Nephron progenitor cell (in vitro differentiated cells): Measurements from ENCODE around the gene TMPRSS13.

Experiments used
- DNase-seq: peaks from one replicate; pipeline ENCODE4 v3.0.0; 2021
- H3K27ac Mint-ChIP-seq: 2 replicates; pipeline ENCODE4 v1.8.0; 2021; ENCODE audit warnings: mild to moderate bottlenecking, moderate library complexity, mixed read lengths
- H3K27me3 Mint-ChIP-seq: 2 replicates; pipeline ENCODE4 v1.8.0; 2021; ENCODE audit warnings: mild to moderate bottlenecking, low read depth, mixed read lengths; ENCODE audit not compliant: poor library complexity
- H3K36me3 Mint-ChIP-seq: 2 replicates; pipeline ENCODE4 v1.8.0; 2021; ENCODE audit warnings: low read depth, mixed read lengths
- H3K4me1 Mint-ChIP-seq: 2 replicates; pipeline ENCODE4 v1.8.0; 2021; ENCODE audit warnings: mixed read lengths
- H3K4me3 Mint-ChIP-seq: 2 replicates; pipeline ENCODE4 v1.8.0; 2021; ENCODE audit warnings: mild to moderate bottlenecking, moderate library complexity, mixed read lengths
- H3K9me3 Mint-ChIP-seq: 2 replicates; pipeline ENCODE4 v1.8.0; 2021; ENCODE audit warnings: mild to moderate bottlenecking, moderate library complexity, mixed read lengths
- TF ChIP-seq, protein P1 (sequence below): fragments of 200-600 bp; sonication (generic); IDR thresholded peaks from 2 replicates; pipeline ENCODE4 v1.5.0; 2021; ENCODE audit warnings: antibody characterized with exemption

TMPRSS13 gene

DNA sequence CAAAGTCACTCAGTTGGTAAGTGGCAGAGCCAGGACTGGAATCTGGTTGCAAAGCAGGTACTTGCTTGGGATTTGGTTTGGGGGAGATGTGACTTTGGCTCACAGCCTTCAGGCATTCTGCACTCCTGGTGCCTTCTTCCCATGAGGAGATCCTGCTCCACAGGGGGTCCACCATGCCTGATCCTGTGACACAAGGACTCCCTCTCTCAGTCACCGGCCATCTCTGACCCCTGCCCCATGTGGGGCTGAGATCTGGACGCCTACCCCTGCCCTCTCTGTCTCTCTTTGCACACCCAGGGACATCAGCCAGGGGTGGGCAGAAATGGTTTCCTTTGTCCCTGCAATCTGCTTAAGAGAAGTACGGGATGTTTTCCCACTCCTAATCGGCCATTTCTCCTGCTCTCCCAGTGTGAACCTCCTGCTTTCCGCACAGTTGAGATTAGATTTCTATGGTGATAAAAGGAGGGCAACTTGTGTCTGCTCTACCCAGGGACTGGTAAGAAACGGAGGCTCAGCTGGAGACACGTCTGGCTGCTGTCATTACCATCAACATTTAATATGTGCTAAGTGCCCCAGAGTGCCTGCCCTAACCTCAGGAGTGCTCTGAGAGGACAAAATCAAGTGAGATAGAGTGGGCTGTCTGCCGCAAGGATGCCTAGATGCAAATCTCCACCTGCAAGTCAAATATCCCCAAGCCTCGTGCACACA, 41.6 kb downstream of the TMPRSS13 start:
- H3K4me3 Mint-ChIP-seq = no peak overlapping the region
- H3K36me3 Mint-ChIP-seq = no peaks in the 10 kb centered on the region
- DNase-seq = no peak

DNA sequence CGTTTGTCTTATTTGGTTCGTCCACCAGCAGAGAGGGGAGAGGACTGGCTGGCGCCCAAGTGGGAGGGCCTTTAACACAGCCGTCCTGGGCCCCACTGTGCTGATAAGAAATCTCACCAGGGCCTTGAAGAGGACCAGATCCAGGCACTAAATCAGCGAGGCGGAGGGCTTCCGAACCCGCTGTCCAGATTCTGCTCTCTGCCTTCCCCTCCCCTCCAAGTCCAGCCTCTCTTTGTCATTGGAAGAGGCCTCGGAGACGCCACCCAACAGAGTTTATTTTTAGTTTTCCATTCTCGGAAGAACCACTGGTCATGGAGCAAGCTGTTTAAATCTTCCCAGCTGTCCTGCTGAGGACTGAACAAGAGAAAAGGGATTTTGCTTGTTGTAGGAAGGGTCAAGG, 43.4 kb downstream of the TMPRSS13 start:
- no peak for DNase-seq
- no peaks in the 10 kb centered on the region for H3K36me3 Mint-ChIP-seq
- peaks cover 4% of the 10 kb centered on the region for H3K9me3 Mint-ChIP-seq
- H3K4me1 Mint-ChIP-seq = peaks cover 42% of the 10 kb centered on the region
- TF ChIP-seq, protein P1, sequence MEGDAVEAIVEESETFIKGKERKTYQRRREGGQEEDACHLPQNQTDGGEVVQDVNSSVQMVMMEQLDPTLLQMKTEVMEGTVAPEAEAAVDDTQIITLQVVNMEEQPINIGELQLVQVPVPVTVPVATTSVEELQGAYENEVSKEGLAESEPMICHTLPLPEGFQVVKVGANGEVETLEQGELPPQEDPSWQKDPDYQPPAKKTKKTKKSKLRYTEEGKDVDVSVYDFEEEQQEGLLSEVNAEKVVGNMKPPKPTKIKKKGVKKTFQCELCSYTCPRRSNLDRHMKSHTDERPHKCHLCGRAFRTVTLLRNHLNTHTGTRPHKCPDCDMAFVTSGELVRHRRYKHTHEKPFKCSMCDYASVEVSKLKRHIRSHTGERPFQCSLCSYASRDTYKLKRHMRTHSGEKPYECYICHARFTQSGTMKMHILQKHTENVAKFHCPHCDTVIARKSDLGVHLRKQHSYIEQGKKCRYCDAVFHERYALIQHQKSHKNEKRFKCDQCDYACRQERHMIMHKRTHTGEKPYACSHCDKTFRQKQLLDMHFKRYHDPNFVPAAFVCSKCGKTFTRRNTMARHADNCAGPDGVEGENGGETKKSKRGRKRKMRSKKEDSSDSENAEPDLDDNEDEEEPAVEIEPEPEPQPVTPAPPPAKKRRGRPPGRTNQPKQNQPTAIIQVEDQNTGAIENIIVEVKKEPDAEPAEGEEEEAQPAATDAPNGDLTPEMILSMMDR = no peak
- no peak overlapping the region for H3K27ac Mint-ChIP-seq
- peaks cover 37% of the 10 kb centered on the region for H3K27me3 Mint-ChIP-seq
- no peak overlapping the region for H3K4me3 Mint-ChIP-seq

More for the DNA sequence above, 41.6 kb downstream of the TMPRSS13 start:
- TF ChIP-seq, protein P1 = no peak
- H3K27me3 Mint-ChIP-seq = peaks cover 20% of the 10 kb centered on the region
- H3K27ac Mint-ChIP-seq = no peak overlapping the region
- peaks cover 39% of the 10 kb centered on the region for H3K4me1 Mint-ChIP-seq
- peaks cover 4% of the 10 kb centered on the region for H3K9me3 Mint-ChIP-seq

DNA sequence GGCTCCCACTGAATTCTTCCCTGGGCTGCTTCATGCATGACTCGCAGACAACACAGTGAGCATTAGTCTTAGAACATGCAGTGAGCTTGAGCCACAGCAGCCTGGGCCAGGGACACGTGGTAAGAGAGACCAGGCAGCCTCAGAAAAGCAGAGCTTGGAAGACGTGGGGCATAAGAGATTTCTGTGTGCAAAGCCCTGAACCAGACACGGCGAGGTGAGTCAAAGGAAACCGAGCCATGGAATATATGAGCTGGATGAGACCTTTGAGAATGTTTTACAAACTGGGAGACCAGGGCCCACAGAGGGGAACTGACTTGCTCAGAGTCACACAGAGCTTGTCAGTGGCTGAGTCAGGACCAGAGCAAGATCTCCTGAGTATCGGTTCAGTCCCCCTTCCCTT, 44.2 kb downstream of the TMPRSS13 start:
- H3K36me3 Mint-ChIP-seq = no peaks in the 10 kb centered on the region
- H3K4me3 Mint-ChIP-seq = no peak overlapping the region
- H3K27ac Mint-ChIP-seq = no peak overlapping the region
- H3K27me3 Mint-ChIP-seq = peaks cover 41% of the 10 kb centered on the region
- H3K4me1 Mint-ChIP-seq = peaks cover 42% of the 10 kb centered on the region
- no peak for DNase-seq
- peaks cover 3% of the 10 kb centered on the region for H3K9me3 Mint-ChIP-seq
- TF ChIP-seq, protein P1 = no peak

DNA sequence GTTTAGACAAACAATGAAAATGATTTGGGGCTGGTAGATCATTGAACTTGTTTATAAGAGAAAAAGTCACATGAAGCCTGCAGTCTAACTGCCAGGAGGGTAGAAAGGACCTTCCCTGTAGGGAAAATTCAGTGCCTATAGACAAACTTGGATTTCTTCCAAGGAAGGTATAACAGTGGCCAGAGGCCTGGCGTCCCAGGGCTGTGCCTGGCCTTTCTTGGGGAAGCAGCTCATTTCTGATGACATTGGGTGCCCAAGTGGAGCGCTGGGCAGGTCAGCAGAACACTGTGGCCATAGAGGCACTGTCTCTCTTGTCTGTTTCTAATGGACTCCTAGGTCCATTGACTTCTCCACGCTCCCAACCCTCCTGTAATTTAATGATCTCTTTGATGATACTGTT, 46.1 kb downstream of the TMPRSS13 start:
- DNase-seq = no peak
- H3K4me1 Mint-ChIP-seq = peaks cover 36% of the 10 kb centered on the region
- no peaks in the 10 kb centered on the region for H3K9me3 Mint-ChIP-seq
- TF ChIP-seq, protein P1 = no peak
- no peaks in the 10 kb centered on the region for H3K36me3 Mint-ChIP-seq
- H3K4me3 Mint-ChIP-seq = no peak overlapping the region
- peaks cover 56% of the 10 kb centered on the region for H3K27me3 Mint-ChIP-seq
- H3K27ac Mint-ChIP-seq = no peak overlapping the region

DNA sequence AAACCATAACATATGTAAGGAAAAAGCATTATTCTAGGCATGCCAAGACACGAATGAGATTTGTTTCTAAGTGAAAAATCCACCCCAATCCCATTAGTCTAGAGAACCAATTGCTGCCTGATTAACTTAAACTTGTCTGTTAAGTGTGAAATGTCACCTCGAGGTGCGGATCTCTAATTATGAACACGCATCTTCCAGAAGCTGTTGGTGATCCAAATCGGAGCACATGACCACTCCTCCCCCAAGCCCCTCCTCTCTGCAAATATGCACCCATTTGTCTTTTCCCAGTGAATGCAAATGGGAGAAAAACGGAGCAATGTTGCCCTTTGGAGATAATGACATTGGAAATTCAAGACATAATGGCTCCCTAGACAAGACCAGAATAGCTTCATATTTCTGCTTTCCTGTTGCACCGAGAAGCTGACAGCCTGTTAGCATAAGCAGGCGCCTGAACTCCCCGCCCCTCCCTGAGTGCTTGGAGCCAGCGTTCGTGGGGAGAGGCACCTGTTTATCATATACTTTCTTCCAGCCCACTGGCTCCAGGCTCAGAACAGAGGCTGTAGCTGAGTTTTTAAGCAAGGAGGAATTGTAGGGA, 46.8 kb downstream of the TMPRSS13 start:
- Mint-ChIP-seq H3K27me3 (peaks cover 59% of the 10 kb centered on the region), H3K27ac (no peak overlapping the region), H3K4me3 (no peak overlapping the region), H3K9me3 (no peaks in the 10 kb centered on the region), H3K4me1 (peaks cover 33% of the 10 kb centered on the region), H3K36me3 (no peaks in the 10 kb centered on the region)
- TF ChIP-seq, protein P1 = no peak
- no peak for DNase-seq

DNA sequence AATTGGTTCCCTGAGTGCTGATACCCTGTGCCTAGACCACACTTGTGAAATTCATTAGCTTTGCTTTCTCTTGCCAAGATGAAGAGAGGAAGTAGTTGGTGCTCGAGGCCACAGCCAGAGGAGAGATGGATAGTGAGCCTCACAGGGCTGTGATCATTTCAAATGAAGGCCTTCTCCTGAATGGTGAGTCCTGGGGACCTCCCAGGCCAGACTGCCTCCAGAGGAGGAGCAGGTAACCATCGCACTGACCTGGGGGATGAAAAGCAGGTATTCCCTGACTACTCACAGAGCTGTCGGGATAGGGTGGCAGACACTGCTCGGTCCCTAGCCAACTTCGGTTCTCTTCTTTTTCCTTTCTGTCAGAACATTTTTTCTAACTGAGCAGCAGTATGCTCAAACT, 48.0 kb downstream of the TMPRSS13 start:
- no peak for DNase-seq
- TF ChIP-seq, protein P1 = no peak
- H3K27me3 Mint-ChIP-seq = peaks cover 71% of the 10 kb centered on the region
- no peak overlapping the region for H3K4me3 Mint-ChIP-seq
- H3K4me1 Mint-ChIP-seq = peaks cover 41% of the 10 kb centered on the region
- H3K9me3 Mint-ChIP-seq = no peaks in the 10 kb centered on the region
- H3K36me3 Mint-ChIP-seq = no peaks in the 10 kb centered on the region
- H3K27ac Mint-ChIP-seq = no peak overlapping the region
